NCI-H1417 (cell line): ENCODE data around the gene CACNA1D.
"Not testable (repeated sequence)": the region's sequence is repeated elsewhere in the genome, so short reads cannot be mapped to it uniquely, and the experiment has no call there.

Experiments used
- DNase-seq, 3 experiments: peaks; one replicate each; lab custom pipeline; 2025; lab: John Stamatoyannopoulos, UW

The CACNA1D gene

DNA sequence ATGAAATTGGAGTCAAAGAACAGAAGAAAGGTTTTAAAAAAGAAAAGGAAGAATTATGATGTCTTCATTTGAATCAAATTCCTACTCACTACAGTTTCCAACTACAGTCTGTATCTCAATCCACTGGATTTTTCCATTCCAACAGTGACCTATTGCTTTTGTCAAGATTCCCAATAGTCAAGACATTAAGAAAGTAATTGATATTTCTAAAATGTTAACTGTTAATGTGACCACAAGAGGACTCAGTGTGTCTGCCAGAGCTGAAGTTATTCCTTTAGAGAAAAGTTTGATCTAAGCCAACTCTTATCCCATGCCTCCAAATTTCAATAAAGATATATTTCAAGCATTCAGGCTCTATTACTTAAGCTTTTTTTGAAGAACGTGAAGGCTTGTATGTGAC, 163.2 kb downstream of the CACNA1D start:
- no peak for DNase-seq

DNA sequence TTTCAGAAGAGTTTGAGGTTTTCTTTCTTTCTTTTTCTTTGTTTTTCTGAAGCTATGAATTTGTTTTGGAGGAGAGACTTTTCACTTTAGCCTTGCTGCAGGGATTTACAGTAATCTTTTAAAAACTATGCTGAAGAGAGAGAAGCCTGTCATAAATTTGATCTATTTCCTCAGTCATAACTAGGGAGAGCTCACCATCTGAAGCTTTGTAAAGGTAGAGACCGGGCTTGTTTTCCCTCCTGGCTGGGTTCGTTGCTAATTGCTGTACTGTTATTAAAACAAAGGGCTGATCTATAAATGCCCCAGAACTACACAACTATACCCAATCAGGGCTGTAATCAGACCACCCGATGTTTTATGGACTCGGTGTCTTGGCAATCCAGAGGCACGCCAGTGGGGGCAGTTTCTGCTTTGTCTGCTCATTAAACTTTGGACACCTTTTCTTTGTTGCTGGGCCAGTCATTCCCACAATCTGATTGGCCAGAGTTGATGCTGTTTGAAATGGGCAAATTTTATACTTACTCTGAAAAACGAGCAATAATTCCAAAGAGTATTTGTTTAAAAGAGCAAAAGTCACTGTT, 164.3 kb downstream of the CACNA1D start:
- peak in 1 of 3 experiments; percentile 11 for DNase-seq

DNA sequence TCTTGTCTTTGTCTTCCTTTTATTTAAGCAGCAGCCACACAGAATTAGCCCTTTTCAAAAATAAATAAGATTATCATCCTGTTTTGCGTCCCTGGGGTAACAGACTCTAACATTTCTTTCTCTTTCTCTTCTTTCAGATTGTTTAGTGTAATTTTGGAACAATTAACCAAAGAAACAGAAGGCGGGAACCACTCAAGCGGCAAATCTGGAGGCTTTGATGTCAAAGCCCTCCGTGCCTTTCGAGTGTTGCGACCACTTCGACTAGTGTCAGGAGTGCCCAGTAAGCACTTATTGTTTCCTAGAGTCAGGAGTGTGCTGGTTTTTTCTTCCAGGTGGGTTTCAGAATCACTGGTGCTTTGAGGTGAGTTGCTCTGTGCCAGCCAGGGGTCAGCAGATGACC, 165.6 kb downstream of the CACNA1D start:
- DNase-seq: no peak

DNA sequence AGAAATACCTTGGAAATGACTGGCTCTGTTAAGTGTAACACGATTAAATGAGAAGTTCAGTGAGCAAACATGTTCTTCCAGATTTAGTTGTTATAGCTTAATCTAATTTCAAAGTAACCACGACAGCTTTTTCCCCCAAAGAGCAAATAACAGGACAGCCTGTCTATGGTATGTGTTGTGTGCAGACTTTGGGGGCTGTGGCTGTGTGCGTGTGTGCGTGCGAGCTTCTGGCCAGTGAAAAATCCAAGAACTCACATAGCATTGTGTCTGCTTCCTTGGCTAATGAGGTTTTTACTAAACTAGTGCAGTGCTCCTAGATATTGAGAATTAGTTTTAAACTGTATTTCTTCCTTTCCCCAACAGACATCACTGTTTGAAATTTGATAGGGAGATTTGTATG, 167.1 kb downstream of the CACNA1D start:
- no peak for DNase-seq

DNA sequence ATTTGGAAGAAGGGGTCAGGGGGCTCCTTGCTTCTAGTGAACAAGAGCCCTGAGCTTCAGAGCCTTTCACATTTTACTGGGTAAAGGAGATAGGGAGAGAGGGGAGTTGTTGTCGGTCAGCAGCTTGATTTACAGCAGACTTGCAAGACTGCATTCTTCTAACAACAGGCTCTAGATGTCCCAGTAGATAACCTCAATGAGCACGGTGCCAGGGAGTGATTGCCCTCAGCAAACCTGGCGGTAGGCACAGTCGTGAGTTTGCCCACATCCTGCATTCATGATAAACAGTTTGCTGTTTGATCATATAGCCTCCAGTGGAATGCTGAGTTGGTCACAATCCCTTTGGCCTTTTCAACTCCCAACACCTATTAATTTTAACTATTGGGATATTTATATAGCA, 170.4 kb downstream of the CACNA1D start:
- not testable (repeated sequence) for DNase-seq

DNA sequence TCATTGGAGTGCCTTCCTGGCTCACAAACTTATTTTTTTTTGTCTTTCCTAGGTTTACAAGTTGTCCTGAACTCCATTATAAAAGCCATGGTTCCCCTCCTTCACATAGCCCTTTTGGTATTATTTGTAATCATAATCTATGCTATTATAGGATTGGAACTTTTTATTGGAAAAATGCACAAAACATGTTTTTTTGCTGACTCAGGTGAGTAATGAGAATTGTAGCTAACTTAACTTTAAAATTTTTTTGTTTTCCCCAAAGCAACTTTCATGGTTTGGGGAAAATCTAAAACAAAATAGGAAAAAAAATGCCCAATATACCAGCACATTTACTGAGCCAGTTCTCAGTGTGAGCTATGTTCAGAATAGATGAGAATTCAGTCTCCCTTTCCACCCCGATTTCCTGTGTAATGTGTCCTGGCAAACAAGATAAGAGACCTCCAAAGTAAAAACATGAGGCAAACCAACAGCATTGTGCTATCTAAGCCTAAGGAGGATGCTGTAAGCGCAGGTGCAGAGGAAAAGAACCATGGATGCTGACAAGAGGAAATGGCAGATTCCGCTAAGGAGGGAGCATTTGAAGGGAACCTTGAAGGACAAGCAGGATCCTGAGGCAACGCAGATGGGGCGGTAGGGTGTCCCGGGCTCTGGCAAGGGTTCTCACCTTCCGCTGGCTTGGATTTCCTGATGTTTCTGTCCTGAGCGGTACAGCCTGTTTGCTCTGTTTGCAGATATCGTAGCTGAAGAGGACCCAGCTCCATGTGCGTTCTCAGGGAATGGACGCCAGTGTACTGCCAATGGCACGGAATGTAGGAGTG, 171.4 kb downstream of the CACNA1D start:
- DNase-seq: no peak

DNA sequence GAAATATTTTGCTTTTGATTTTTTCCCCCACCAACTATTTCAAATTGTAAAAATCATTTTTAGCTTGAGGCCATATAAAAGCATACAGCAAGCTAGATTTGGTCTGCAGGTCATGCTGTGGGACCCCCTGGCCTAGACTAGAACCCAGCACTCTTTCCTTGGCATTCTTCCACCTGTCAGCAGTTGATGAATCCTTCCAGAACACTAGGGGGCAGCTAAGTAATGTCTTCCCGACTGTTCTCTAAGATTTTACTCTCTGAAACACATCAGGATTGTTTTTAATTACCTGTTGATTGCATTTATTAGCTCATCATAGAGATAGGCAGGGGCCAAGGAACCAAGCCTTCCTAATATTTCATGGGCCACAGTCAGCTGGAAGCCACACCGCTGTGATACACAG, 174.5 kb downstream of the CACNA1D start:
- peak in 1 of 3 experiments; percentile 14 for DNase-seq

DNA sequence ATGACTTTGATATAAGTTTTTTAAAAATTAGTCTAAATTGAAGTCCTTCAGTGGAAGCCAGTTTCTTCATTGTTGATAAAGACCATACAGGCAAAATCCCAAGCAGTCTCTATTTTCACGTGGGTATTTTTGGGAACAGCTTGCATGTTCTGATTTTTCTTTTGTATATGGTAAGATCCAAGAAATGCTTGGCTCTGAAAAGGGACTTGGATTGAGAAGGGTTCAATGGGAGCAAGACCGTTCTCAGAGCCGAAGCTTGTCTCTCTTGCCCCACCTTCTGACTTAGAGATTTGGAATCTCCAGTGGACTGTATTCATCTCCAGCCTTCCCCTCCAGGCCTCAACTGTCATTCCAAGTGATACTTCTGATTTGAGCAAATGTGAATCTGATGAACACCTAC, 176.3 kb downstream of the CACNA1D start:
- DNase-seq: no peak

DNA sequence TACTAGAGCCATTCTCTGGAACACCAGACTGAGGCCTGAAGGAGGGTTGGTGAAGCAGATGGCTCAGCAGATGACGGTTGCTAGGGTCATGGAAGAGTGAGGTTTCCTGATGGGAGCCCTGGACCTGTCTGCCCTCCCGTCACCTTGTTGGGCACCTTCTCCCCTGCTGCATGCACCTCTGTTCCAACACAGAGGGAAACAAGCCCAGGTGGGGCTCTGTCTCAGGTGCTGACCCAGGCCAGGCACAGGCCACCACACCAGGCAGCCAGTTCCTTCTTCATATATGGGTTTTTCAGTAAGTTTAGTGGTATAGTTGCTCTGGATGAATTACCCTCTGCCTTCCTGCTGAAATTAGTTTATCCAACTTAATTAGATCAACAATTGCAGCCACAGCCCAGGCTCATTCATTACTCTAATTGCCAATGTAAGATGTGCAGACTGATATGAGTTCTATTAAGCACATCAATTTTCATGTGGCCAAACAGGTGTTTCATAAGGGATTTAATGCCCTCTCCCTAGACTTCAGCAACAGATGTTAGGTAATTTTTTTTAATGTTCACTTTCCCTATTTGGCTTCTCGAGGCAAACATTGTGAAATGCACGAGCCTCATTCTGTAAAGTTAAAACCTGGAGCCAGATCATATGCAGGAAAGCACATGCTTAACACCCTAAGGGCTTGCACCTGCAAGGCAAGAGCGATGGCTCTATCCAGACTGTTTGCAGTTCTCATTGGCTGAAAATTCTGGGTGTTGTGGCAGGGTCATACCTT, 177.0 kb downstream of the CACNA1D start:
- peak in 2 of 3 experiments; percentile 72 to 90 for DNase-seq

DNA sequence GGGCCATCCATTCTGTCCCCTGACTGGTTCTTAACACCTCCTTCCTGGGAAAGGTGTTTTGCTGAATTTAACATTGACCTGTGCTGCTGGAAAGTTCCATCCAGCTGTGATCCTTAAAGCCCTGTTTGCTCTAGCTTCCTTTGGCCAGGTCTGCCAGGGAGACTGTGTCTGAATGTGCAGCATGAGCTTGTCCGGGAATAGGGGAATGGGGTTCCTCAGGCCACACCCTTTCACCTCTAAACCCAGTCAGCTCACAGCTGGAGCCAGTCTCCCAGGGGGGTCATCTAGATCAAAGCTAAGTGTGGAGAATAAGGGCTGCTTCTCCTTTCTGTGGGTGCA, 177.5 kb downstream of the CACNA1D start:
- DNase-seq: no peak

DNA sequence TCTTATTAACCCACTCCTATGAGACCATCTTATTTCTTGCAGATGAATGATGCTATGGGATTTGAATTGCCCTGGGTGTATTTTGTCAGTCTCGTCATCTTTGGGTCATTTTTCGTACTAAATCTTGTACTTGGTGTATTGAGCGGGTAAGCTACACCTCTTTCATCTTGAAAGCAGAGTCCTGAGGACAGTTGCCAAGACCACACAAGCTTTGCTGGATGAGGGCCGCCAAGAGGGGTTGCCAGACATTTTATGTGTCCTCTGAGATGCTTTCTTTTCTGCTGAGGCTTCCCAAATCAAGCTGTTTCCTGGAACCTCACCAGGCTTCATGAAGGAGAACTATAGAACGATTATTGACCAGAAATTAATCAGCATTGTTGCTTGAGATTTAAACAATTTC, 178.6 kb downstream of the CACNA1D start:
- DNase-seq: no peak

DNA sequence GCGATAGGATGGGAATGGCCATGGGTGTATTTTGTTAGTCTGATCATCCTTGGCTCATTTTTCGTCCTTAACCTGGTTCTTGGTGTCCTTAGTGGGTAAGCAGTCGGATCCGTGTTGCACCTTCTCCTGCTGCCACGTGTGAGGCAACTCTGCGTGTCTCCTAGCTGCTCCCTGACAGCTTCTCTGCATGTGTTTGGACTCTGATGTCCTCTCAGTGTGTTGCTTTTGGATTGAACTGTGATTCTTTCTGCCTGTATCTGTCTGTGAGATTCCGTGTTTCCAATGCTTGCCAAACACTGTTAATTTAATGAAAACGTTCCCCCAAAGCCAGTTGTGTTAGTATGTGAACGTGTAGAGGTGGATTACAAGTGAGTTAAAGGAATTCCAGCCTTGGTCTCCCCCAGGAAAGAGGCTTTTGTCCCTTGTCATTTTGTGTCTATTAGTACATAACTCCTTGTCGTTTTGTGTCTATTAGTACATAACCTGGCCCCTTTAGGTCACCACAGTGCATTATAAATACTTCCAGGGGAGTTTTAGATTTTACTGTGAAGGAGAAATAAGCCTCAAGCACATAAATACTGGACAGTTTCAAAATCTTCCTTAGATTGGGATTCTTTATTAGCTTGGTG, 179.4 kb downstream of the CACNA1D start:
- no peak for DNase-seq

DNA sequence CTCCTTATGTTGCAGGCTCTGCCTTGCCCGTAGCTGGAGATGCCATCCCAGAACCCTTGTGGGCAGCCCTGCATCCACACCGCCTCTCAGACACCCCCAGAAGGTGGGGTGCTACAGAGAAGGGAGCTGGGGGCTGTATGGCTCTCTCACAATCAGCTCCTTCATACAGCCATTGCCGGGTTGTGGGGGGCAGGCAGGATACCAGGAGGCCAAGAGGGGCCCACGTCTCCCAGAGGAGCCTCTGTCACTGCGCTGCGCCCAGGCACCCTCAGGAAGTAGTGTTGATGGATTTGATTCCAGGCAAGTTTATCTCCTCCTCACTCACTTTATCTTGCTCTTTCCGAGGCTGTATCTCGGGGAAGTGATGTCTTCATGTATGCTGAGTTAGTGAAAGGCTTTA, 180.2 kb downstream of the CACNA1D start:
- no peak for DNase-seq

DNA sequence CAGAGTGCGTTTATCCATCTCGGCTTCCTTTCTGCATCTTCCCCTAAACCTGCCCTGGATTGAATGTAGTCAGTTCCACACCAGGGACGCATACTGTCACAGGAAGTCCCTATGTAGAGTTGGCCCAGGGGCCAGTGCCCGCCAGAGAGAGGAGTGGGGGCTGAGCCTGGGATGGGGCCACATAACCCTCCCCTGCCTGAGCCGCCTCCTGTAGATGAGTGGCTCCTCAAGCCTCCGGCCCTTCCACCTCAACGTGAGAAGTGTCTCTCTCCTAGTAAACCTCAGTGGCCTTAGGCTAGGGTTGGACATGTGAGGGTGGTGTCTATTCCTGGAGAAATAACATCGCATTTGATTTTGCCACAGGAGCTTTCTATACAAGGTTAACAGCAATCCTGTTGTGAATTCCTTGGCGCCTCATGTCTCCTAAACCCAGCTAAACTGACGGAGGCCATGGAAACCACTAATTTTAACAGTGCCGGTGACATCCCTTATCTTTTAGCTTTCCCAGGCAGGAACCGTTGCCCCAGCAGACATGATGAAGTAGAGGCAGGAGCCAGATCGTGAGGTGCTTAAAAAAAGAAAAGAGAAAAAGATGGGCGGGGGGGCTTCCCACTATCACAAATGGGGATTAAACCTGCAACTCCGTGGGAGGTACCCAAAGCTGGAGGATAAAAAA, 180.7 kb downstream of the CACNA1D start:
- DNase-seq: no peak

DNA sequence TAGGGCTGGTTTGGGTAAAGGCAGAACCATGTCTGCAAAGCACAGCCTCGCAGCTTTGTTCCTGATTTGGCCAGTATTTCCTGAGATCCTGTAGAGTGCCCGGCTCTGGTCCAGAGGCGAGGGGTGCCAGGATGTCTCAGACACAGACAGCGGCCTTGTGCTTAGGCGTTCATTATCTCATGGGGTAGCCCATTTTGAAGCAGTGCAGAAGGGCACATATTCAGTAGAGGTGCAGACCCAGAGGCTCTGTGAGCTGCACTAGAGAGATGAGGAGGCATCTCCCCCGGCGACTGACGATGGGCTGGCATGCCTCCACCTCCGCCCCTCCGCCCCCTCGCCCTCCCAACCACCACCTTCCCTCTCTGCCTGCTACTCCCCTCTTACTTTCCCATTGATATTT, 181.5 kb downstream of the CACNA1D start:
- DNase-seq: no peak

DNA sequence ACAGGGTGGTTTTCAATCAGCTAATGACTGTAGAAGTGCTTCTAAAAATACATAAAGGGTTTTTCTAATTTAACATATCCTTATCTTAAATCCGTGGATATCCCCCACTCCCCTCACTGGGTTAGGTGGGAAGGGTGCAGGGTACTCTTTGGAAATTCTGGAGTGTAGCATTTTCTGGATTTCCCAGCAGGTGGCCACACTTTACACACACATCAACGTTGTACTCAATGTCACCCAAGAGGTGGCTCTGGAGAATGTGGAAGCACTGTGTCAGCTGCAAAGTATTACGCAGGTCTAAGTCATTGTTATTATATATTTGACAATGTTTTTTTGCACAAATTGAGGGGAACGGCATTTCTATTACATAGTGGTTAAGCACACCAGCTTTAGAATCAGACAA, 183.0 kb downstream of the CACNA1D start:
- DNase-seq: peak in 1 of 3 experiments; percentile 18

DNA sequence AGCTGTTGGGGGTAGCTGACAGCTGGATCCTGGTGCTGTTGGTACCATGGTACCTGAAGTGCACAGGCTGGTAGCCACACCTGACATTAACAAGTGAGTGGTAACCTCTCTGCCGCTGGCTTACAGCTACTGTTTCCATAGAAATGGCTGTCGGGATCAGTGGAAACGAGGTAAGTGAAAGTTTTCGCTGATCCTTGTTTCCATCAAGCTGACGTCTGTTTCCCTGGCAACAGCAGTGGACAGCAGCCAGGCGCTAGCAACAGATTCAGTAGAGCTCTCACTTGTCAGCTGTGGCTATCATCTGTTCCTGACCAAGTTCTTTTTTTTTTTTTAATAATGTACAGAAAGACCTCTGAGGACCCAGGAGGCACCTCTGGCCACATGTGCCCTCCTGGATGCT, 185.6 kb downstream of the CACNA1D start:
- DNase-seq: peak in 2 of 3 experiments; percentile 31 to 74

DNA sequence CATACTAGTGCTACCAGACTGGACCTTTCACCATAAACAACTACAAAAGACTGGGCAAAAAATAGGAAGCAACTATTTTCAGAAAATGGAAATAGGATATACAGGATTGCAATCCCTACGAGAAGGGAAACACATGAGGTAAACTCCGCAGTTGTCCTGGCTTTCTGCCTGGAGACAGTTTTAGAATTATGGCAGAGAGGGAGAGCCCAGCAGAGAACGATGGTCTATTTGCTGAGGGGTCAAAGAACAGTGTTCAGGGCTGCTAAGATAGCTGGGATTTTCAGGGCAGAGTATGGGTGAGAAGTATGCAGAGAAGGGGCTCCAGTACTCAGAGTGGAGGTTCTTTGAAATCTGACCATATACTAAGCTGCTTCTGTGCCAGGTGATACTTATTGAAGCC, 188.4 kb downstream of the CACNA1D start:
- no peak for DNase-seq

DNA sequence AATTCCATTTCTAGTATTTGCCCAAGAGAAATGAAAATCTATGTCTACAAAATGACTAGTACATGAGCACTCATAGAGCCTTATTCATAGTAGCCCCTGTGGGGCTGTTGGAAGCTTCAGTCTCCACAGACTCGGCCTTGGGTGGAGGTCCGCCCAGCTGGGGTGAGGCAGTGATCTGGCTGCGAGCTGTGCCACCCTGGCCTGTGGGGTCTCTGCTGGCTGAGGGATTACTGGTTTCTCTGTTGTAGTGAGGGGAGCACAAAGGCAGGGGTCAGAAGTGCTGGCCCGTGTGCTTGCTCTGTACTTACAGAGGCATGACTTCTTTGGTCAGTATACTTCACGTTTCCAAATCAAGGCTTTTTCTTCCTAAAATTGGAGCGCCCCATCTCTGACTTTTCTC, 193.7 kb downstream of the CACNA1D start:
- no peak for DNase-seq

DNA sequence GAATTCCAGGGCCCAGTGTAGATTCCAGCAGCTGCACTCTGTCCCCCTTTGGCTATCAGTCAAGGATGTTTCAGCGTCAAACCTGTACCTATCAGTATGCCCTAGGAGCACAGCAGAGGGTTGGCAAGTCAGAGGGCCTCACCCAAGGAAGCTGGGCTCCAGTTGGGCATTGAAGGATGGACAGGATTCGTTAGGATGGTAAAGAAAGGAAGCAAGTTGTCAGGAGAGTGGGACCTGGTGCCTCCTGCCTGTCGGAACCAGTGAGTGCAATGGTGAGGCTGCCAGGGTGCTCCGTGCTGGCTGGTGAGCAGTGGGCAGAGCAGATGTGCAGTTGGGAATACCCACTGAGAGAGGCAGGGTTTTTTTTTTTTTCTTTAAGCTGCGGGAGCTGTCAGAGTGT, 194.6 kb downstream of the CACNA1D start:
- peak in 1 of 3 experiments; percentile 21 for DNase-seq

DNA sequence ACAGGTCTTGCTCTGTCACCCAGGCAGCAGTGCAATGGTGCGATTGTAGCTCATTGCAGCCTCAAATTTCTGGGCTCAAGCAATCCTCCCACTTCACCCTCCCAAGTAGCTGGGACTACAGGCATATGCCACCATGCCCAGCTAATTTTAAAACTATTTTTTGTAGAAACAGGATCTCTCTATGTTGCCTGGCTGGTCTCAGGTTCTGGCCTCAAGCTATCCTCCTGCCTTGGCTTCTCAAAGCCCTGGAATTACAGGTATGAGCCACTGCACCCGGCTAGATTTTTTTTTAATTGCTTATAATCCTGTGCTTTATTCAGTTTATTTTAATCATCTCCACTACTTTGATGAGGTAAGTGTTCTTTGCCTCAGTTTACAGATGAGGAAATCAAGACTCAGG, 195.3 kb downstream of the CACNA1D start:
- no peak for DNase-seq

DNA sequence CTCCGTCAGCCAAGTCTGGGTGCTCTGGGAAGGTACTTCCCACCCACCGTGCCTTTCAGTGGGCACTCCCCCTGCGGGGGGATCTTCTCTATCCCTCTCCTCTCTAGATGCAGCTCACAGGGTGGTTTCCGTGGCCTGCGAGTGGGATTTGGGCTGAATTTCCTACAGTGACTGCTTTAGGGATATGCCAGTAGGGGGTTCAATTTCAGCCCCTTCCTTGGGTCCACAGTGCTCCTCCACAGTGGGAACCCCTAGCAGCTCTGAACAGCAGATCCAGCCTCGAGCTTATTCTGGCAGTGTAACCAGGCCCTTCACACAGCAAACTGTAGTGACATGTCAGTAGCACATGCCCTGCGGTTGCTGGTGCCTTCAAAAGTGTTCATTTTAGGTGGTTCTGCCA, 196.1 kb downstream of the CACNA1D start:
- no peak for DNase-seq
